ENCODE results near the gene GRK3.

Gene GRK3

DNA sequence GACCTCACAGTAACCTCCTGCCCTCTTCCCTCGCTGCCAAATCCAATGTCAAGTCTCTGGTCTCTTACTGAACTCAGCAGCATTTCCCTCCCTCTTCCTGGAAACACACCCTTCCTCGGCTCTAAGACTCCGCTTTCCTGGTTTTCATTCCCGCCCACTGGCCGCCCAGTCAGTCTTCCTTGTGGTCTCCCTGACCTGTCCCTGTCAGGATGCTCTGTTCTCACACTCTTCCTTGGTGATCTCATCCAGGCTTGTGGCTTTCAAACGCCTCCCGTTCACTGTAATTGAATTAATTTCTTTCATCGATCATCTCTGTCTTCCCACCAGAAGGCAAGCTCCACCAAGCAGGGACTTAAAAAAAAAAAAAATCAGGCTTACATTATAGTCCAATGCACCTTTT, 211.1 kb downstream of the GRK3 start:
- TF ChIP-seq CTCF (IDR thresholded peaks at IDR 0.05) = no peak
- no peaks in the 10 kb centered on the region for H3K36me3 ChIP-seq
- peaks cover 0 to 6% of the 10 kb centered on the region in 2 donors for H3K27me3 ChIP-seq
- H3K9me3 ChIP-seq = no peaks in the 10 kb centered on the region
- intact Hi-C loops (cut with DNase I; ENCODE audit: low total_unique reads) = loop anchor here (2.0 to 10.0 kb wide), 3 partner anchors 71 to 313 kb away; no protein-coding TSS in a partner anchor
- H3K4me3 ChIP-seq = no peak overlapping the region
- no peak overlapping the region for H3K27ac ChIP-seq
- DNase-seq = no peak
- H3K4me1 ChIP-seq = no peaks in the 10 kb centered on the region

DNA sequence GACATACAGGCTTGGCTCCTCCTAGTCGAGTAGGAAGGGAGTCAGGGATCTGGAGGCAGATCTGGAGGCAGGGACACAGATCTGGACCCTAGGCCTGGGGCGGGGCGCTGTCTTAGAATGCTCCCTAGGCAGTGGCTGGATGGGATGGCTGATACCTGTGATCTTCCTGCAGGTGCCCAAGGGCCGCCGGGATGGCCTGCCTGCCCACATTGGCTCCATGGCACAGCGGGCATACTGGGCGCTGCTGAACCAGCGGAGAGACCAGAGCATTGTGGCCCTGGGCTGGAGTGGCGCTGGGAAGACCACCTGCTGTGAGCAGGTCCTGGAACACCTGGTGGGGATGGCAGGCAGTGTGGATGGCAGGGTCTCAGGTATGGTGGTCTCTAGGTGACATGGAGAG, 212.9 kb downstream of the GRK3 start:
- DNase-seq = no peak
- no peak overlapping the region for H3K27ac ChIP-seq
- H3K9me3 ChIP-seq = no peaks in the 10 kb centered on the region
- no peaks in the 10 kb centered on the region for H3K4me1 ChIP-seq
- H3K27me3 ChIP-seq = peaks cover 0 to 6% of the 10 kb centered on the region in 2 donors
- no peak overlapping the region for H3K4me3 ChIP-seq
- intact Hi-C loops (cut with DNase I; ENCODE audit: low total_unique reads) = loop anchor here (10.0 kb wide), 2 partner anchors 73 to 223 kb away; no protein-coding TSS in a partner anchor
- no peaks in the 10 kb centered on the region for H3K36me3 ChIP-seq
- no peak for TF ChIP-seq CTCF (IDR thresholded peaks at IDR 0.05)

DNA sequence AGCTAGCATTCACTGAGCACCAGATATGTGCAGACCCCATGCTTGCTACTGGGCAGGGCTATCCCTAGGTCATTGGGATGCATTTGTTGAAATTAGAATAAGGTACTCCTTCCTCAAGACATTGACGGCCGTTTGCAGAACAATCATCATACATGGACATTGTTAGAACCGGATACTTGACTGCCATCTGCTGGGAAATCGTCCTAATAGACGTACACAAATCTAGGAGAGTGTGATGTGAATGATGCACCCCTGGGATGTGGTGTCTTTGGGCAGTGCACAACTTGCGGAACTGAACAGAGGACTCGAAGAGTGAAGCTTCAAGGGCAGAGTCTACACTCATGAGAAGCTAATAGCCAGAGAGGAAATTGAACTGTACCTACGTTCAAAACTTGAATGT, 213.4 kb downstream of the GRK3 start:
- Histone ChIP-seq H3K27ac (no peak overlapping the region), H3K36me3 (no peaks in the 10 kb centered on the region), H3K4me3 (no peak overlapping the region), H3K27me3 (peaks cover 0 to 6% of the 10 kb centered on the region in 2 donors), H3K4me1 (no peaks in the 10 kb centered on the region), H3K9me3 (no peaks in the 10 kb centered on the region)
- peak in 1 of 2 experiments; percentile 6 for TF ChIP-seq CTCF (IDR thresholded peaks at IDR 0.05)
- DNase-seq = no peak
- intact Hi-C loops (cut with DNase I; ENCODE audit: low total_unique reads) = loop anchor here (10.0 kb wide), 2 partner anchors 73 to 223 kb away; no protein-coding TSS in a partner anchor
